ENCODE results near the gene SPDYE6.
A peak's percentile ranks its signal among the peaks of the same experiment; 100 is the strongest.
"Not testable (repeated sequence)": the region's sequence is repeated elsewhere in the genome, so short reads cannot be mapped to it uniquely, and the experiment has no call there.

SPDYE6 gene

DNA sequence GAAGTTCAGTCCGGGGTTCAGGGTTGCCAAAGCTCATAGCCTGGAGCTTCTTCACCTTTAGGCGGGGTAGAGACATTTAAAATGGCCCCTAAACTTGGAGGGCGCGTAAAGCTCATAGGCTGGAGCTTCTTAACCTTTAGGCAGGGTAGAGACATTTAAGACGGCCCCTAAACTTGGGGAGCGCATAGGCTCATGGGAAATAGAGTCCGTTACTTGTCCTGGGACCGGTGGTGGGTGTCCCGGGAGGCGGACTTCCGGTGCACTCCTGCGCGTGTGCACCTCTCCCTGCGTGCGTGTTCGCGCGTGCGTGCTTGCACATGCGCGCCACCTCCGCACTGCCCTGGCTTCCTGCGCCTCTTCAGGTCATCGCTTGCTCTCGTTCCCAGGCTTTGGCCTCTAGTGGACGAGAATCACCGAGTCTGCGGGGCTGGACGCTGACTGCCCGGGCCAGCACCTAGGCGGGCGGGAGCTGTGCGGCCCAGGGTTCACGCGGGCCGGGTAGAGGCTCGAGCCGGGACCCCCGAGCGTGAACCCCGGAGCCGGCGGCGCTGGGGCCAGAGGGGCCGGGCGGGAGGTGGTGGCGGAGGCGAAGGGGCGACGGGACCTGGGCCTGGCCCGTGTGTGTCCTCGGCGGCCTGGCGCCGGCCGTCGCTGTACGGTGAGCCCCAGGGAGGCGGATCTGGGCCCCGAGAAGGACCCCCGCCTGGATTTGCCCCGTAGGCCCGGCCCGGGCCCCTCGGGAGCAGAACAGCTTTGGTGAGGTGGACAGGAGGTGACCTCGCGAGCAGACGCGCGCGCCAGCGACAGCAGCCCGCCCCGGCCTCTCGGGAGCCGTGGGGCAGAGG lies 7.5 kb upstream of the SPDYE6 start:
- DNase-seq, result peak; percentile 97

DNA sequence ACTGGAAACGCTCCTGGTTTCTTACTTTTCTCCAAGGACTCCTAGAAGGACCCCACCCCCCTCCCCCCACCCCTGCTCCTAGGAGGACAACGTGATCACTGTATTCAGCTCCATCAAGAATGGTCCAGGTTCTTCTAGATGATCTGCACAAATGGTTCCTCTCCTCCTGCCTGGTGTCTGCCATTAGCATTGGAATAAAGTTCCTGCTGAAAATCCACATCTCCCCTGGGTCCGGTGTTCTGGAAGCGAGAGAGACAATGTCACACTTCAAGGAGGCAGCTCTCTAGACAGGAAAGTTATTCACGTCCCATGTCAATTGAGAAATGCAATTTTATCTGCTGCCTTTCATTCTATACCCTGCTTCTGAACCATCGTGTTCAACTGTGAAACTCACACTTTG lies 9.3 kb downstream of the SPDYE6 start:
- DNase-seq, result not testable (repeated sequence)

DNA sequence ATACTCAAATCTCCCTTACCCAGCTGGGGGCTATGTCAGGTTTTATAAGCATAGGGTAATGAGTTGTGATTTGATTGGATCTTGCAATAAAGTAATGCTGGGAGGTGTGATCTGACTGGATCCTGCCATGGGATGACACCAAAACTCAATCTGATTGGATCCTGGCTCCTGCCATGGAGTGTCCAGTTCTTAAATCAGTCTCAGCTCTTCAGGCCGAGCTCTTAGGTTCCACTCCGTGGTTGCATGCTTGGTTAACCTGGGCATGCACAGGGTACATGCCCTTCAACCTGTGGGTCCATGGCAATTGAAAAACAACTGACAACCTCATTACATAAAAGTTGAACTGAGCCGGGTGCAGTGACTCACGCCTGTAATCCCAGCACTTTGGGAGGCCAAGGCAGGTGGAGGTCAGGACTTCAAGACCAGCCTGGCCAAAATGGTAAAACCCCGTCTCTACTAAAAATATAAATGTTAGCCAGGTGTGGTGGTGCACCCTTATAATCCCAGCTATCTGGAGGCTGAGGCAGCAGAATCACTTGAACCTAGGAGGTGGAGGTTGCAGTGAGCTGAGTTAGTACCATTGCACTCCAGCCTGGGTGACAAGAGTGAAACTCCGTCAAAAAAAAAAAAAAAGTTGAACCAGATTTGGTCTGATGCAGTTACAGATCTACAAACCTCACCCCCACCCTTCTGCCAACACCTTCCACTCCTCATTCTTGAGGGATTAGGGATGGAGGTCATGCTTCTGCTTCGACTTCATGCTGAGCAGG lies 15.5 kb downstream of the SPDYE6 start:
- not testable (repeated sequence) for DNase-seq

DNA sequence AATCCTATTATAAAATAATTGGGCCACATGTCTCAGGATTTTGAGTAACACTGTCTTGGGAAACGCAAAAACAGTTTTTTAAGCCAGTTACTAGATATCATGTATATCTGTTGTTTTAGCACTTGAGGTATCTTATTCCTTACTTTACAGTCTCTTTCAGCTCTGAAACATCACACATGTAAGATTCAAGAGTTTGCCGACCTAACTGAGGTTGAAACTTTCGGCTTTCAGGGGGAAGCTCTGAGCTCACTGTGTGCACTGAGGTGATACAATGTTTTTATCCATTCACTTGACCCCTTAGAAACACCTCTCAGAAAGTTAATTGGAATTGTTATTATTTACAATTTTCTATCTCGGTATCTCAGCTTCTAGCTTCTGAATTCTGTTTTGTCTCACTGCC lies 18.8 kb downstream of the SPDYE6 start:
- not testable (repeated sequence) for DNase-seq

DNA sequence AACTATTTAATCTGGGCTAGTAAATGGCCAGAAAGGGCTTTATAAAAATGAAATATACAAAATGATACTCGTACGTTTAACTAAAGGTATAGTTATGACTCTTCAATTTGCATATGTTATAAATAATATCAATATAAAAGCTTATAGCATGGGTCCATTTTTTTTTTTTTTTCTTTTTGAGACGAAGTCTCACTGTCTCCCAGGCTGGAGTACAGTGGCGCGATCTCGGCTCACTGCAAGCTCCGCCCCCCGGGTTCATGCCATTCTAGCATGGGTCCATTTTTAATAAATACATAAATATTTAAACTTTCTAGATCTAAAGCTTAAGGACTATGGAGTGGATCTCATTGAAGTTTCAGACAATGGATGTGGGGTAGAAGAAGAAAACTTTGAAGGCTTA lies 19.2 kb downstream of the SPDYE6 start:
- DNase-seq, result not testable (repeated sequence)

DNA sequence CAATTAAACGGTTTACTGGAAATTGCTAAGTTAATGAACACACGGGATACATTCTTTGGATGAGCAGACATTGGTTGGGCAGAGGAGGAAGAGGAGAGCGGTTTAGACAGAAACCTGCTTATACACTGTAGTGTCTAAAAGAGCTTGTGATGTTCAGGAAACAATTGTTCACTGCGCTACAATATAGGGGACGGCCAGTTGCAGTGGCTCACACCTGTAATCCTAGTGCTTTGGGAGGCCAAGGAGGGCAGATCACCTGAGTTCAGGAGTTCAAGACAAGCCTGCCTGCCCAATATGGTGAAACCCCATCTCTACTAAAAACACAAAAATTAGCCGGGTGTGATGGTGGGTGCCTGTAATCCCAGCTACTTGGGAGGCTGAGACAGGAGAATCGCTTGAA lies 20.7 kb downstream of the SPDYE6 start:
- DNase-seq, result not testable (repeated sequence)

DNA sequence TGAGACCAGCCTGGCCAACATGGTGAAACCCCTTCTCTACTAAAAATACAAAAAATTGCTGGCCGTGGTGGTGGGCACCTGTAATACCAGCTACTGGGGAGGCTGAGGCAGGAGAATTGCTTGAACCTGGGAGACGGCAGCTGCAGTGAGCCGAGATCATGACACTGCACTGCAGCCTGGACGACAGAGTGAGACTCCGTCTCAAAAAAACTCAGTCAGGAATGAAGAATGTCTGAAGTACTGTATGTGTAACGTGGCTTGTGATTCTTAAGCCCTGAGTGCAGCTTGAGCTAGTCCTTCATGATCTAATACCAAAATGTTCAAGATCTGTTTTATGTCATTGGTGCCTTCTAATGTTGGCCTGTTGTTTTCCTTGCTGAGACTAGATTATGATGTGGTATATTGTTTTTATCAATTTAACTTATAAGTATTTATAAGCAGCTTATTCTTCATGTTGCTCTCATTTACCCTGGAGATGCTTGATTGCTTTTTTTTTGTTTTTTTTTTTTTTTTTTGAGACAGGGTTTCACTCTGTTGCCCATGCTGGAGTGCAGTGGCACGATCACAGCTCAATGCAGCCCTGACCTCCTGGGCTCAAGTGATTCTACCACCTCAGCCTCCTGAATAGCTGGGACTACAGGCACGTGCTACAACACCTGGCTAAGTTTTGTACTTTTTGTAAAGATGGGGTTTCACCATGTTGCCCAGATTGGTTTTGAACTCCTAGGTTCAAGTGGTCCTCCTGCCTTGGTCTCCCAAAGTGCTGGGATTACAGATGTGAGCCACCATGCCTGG lies 25.4 kb downstream of the SPDYE6 start:
- DNase-seq, result not testable (repeated sequence)

DNA sequence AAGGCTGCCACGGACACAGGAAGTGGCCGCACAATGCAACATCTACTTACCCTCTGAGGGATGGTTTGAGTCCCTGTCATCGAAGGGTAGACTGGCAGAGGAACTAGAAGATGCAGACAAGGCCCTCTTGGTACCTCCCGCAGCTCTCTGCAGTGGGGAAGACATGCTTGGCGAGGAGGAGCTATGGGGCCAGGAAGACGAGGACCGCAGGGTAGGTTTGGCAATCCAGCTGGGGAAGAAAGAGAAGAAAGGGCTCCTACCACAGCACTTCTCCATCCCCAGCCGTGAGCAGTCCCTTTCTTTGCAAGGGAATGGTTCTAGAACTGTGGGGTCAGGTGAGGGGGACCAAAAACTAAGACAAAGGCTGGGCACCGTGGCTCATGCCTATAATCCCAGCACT lies 26.9 kb downstream of the SPDYE6 start:
- DNase-seq, result not testable (repeated sequence)

DNA sequence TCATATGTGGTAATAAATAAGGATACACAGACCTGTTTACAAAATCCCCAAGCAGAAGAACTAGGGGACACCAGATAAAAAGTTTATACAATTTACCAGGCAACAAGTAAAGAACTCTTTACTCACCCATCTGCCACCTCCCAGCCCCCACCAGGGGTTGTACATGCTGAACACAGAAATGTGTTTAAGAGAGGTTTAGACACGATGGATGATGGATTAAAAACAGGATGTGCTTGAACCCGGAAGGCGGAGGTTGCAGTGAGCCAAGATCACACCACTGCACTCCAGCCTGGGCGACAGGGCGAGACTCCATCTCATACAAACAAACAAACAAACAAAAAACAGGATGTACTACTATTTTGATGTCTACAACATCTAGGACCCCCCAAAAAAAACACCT lies 27.4 kb downstream of the SPDYE6 start:
- not testable (repeated sequence) for DNase-seq

DNA sequence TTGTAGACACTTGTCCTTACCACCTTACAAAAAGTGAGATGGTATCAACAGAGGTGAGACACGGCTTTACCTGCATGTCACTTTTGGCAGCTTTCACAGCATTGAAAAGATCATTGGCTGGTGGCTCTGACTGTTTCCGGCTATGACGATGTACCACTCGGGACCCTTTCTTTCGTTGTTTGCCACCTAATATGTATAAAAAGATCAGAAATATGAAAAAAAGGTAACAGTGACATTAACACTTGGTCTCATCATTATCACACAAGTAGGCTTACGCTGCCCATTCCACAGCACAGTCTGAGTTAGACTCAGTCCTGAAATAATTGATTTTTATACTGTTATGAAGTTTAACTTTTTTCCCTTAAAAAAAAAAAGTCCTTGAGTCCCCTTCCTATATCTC lies 29.1 kb downstream of the SPDYE6 start:
- not testable (repeated sequence) for DNase-seq

DNA sequence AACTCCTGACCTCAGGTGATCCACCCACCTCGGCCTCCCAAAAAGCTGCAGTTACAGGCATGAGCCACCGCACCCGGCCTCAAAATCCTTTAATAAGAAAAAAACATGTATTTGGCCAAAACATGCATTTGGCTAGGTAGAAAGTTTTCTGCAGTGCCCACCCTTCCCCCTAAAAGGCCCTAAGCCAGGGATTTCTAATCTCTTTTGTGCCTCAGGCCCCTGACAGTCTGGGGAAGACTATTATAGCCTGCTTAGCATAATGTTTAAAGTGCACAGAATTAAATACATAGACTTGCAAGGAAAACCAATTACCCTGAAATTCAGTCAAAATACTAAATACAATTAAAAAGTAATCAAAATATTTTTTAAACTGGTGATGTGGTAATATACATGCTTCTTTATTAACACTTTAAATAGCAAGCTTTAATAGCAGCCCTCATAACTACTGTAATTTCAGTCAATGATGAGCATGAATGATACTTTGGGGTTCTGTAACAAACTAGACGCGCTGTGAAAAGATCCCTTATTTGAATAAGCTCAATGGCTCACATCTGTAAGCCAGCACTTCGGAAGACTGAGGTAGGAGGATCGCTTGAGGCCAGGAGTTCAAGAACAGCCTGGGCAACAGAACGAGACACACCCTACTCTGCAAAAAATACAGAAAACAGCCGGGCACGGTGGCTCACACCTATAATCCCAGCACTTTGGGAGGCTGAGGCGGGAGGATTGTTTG lies 29.9 kb downstream of the SPDYE6 start:
- no peak for DNase-seq

DNA sequence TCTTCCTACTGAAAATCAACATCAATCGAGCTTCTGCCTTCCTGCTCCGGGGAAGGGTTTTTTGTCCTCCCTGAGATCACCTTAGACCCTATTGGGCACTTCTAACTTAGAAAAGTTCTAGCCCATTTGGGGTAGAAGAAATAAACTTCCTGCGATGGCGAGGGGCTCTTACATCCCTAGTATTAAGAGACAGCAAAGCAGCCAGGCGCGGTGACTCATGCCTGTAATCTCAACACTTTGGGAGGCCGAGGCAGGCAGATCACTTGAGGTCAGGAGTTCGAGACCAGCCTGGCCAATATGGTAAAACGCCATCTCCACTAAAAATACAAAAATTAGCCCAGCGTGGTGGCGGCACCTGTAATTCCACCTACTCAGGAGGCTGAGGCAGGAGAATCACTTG lies 31.1 kb downstream of the SPDYE6 start:
- DNase-seq, result not testable (repeated sequence)

DNA sequence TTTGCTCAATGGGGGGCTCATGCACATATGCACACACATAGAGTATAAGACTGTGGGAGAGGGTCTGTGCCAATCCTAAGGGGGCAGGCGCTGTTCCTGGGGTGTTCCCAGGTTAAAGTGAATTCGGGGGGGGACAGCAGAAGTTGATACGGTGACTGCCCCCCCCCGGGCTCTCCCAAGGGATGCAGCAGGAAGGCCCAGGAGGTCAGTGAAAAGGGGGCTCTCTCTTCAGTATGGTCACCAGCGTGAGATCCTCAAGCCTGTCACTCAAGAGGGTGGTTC lies 32.4 kb downstream of the SPDYE6 start:
- no peak for DNase-seq

DNA sequence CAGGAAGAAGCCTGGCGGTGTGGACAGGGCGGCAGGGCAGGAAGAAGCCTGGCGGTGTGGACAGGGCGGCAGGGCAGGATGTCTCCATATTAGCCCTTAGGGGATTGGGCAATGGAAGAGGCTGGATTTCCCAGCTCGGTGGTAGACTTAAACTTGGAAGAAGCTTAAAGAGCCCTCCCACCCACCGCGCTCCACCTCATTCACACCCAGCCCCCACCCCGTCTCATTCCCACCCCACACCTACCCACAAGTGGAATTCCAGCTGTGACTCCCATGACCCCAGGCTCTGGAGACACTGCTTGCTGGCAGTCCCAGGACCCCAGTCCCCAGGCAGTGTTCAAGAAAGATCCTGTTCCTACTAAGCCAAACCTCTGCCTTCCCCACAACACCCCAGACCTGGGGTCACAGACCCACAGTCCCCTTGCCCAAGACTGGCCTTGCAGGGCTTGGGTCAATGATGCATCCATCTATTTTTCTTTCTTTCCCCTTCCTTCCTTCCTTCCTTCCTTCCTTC lies 34.0 kb downstream of the SPDYE6 start:
- DNase-seq, result no peak

DNA sequence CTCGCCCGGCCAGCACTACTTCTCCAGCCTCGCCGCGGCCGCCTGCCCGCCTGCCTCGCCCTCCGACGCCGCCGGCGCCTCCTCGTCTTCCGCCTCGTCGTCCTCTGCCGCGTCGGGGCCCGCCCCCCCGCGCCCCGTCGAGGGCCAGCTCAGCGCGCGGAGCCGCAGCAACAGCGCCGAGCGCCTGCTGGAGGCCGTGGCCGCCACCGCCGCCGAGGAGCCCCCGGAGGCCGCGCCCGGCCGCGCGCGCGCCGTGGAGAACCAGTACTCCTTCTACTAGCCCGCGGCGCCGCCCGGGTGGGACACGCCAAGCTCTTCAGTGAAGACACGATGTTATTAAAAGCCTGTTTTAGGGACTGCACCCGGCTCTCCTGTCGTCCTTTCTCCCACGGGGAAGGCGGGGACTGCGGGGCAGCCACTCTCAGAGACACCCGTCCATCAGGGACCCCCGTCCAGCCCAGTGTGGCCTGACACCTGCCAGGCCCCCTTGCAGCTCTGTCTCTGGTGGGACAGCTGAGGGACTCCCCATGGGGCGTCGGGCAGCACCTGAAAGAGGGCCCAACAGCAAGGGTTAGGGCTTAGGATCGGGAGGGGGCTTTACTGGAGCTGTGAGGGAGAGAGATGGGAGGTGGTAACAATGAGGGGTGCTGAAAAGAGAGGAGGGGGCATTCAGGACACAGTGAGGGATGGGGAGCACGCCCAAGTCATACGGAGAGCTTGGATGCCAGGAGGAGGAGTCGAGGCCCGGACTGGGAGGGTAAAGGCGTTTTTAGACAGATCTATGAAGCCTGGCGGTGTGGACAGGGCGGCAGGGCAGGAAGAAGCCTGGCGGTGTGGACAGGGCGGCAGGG lies 34.7 kb downstream of the SPDYE6 start:
- no peak for DNase-seq

DNA sequence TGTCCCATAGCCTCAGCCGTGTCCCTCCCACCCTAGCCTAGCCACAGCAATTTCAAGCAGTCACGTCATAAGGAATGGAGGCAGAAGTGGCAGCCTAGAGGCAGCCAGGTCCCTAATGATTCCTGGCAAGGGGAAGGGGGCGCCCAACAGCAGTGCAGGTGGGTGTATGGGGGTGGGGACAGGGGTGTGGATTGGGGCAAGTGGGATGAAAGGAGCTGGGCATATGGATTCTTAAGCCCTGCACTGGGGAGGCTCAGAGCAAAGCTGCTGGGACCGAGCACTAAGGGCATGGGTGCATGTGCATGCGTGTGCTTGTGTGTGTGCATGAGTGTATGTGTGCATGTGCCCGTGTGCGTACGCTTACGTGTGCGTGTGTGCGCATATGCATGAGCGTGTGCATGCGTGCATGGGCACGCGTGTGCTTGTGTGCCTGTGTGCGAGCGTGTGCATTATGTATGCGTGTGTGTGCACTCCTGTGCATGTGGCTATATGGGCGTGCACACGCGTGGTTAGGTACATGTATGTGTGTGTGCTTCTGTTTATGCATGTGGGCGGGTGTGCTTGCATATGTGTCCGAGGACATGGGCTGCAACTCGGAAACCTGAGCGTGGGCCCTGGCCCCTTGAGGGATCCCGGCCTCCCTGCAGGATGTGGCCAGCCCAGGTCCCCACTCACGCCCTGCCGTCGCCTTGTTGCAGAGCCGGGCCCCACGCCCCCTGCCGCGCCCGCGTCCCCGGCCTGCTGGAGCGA lies 35.5 kb downstream of the SPDYE6 start:
- DNase-seq, result no peak

DNA sequence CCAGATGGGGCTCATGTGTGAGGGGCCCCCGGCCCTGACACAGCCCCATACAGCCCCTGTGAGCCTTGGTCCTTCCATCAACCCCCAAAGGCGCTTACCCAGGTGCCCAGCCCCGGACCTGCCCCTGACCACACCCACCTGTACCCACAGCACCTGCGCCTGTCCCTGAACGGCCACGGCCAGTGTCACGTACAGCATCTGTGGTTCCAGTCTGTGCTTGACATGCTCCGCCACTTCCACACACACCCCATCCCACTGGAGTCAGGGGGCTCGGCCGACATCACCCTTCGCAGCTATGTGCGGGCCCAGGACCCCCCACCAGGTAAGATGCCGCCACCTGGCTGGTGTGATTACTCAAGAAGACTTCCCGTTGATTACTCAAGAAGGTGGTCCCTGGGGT lies 36.1 kb downstream of the SPDYE6 start:
- DNase-seq, result no peak

DNA sequence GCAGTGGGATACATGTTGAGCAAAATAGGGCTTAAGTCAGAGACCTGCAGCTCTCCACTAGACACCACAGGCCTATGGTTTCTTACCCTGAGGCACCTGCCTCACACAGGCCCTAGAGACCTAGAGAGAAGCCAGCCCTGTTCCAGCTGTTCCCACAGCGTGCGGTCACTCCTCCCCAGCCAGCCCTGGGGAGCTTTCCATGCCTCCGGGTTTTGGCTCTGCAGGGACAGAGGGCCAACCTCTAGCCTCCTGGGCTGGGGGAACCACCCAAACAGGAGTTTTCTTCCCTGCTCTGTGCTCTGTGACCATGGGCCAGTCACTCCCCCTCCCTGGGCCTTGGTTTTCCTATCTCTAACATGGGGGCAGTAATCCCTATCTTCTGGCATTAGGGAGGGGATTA lies 36.6 kb downstream of the SPDYE6 start:
- DNase-seq, result no peak

DNA sequence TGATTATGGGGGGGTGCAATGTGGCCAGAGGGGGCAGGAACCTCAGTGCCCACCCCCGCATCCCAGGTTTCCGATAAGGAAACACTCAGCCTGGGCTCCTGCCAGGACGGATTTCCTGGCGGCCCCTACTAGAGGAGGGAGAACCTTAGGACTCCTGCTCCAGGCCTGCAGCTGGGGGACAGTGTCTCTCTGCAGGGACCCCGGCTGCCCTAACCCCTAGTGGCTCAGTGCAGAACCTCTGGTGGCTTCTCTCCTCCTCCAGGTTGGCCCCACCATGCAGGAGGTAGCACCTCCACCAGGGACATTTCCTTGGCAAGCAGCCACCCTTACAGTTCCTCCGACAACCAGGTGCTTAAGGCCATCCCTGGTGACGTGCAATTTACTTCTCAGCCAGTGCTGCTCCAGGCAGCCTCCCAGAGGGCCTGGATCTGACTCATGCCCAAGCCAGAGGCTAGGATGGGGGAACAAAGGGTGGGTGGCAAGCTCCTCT lies 37.7 kb downstream of the SPDYE6 start:
- no peak for DNase-seq

DNA sequence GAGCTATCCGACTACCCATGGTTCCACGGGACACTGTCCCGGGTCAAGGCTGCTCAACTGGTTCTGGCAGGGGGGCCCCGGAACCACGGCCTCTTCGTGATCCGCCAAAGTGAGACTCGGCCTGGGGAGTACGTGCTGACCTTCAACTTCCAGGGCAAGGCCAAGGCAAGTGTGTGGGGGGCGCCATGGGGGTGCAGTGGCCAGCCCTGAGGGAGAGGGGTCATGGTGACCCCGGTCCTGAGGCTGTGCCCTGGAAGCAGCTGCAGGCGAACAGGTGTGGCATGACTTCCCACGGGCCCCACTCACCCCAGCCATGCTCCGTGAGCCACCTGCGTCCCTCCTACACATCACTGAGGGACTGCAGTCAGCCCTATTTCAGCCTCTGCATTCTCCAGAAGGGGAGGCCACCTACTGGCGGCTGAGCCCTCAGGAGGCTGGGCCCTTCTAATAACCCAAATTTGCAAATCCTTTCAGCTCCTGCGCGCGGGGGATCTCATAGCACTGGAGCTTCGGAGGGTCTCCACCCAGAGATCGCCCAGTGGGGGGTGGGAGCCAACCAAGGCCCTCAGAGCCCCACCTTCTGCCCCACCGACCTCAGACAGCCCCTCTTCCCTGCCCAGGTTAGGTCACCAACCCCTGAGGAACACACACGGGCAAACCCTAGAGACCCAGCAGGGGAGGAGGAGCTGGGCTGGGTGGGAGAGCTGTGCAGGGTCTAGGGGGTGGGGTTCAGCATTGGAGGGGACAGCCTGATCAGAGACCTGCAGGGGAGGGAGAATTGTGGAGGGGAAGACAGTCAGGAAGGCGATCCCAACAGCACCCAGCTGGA lies 38.8 kb downstream of the SPDYE6 start:
- no peak for DNase-seq
